Umbilical cord (tissue), 2 donors: ENCODE data around the gene OR10G4. TPM values are rescaled to one million over a fixed set of nuclear protein-coding genes. Genes with fewer than 3 reads are reported as not detected.
"Not testable (repeated sequence)": the region's sequence is repeated elsewhere in the genome, so short reads cannot be mapped to it uniquely, and the experiment has no call there.

Source experiments
- DNase-seq: peaks from one replicate; pipeline ENCODE4 v3.0.0-alpha.2; 2015; ENCODE audit warnings: low spot score
- total RNA-seq: library from RNA; depleted of rRNA; stranded (reverse); fragments of >200 nt; gene quantifications from one replicate; pipeline ENCODE4 v1.2.3, GENCODE V29; 2014; ENCODE audit warnings: low replicate concordance; ENCODE audit not compliant: insufficient read depth

The OR10G4 gene, protein sequence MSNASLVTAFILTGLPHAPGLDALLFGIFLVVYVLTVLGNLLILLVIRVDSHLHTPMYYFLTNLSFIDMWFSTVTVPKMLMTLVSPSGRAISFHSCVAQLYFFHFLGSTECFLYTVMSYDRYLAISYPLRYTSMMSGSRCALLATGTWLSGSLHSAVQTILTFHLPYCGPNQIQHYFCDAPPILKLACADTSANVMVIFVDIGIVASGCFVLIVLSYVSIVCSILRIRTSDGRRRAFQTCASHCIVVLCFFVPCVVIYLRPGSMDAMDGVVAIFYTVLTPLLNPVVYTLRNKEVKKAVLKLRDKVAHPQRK
- total RNA-seq: 2.4 TPM

- DNase-seq: no peak
Observed at GRCh38 chr11:124012697-124013096, at the start of gene OR10G4. TSS of gene OR10G4 (plus strand) at chr11:124012997. CDS start at chr11:124015575, 2,578 bp downstream.

- DNase-seq: no peak
Observed at GRCh38 chr11:123973816-123974215, 39.0 kb upstream of the OR10G4 start.

- no peak for DNase-seq
Observed at GRCh38 chr11:123976770-123977560, 35.8 kb upstream of the OR10G4 start.

GRCh38 chr11:123977731-123978347, 35.0 kb upstream of the OR10G4 start, which contains the start of gene OR10S1:
TSS of gene OR10S1 (minus strand) at chr11:123977781. CDS start at chr11:123977664, 117 bp downstream.
- DNase-seq: no peak

GRCh38 chr11:123979311-123979710, 33.5 kb upstream of the OR10G4 start:
- DNase-seq: no peak

- DNase-seq: no peak
Observed at GRCh38 chr11:123995119-123995518, 17.7 kb upstream of the OR10G4 start, which contains the start of gene OR10G6. TSS of gene OR10G6 (minus strand) at chr11:123995161. CDS start at chr11:123995161, 0 bp downstream.

- DNase-seq: not testable (repeated sequence)
Observed at GRCh38 chr11:124015837-124016236, 3.0 kb downstream of the OR10G4 start.

- no peak for DNase-seq
Observed at GRCh38 chr11:124026498-124026897, 13.7 kb downstream of the OR10G4 start, which contains the start of gene OR10G8. TSS of gene OR10G8 (plus strand) at chr11:124026798. CDS start at chr11:124029623, 2,825 bp downstream.

- DNase-seq: peak; percentile 70
Observed at GRCh38 chr11:124036666-124037065, 23.9 kb downstream of the OR10G4 start.

DNA sequence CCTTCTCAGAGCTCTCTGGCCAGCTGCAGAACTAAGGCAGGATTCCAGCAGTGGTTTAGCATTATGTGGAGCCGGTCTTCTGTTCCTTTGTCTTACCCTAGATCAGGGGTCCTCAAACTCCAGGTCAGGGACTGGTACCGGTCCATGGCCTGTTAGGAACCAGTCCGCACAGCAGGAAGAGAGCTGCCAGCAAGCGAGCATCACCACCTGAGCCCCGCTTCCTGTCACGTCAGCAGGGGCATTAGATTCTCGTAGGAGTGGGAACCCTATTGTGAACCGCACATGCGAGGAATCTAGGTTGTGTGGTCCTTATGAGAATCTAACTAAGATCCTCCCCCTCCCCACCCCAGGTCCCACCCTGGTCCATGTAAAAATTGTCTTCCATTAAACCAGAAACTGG, 26.8 kb downstream of the OR10G4 start:
- no peak for DNase-seq

- peak; percentile 4 for DNase-seq
Observed at GRCh38 chr11:124041254-124041653, 28.5 kb downstream of the OR10G4 start, which contains the start of gene OR10G7. TSS of gene OR10G7 (minus strand) at chr11:124041325. CDS start at chr11:124039001, 2,324 bp downstream.

GRCh38 chr11:124043420-124043819, 30.6 kb downstream of the OR10G4 start:
- no peak for DNase-seq

GRCh38 chr11:124050748-124051147, 38.0 kb downstream of the OR10G4 start:
- no peak for DNase-seq

GRCh38 chr11:124052966-124053365, 40.2 kb downstream of the OR10G4 start:
- DNase-seq: no peak

Other genes with a start within 250 kb of the OR10G4 start
- gene OR6M1, start 206.6 kb upstream of the OR10G4 start, total RNA-seq: not detected
- gene TMEM225, start 127.3 kb upstream of the OR10G4 start, total RNA-seq: 1.7 TPM
- gene OR8D4, start 110.8 kb upstream of the OR10G4 start, total RNA-seq: 2.4 TPM
- gene OR4D5, start 73.4 kb upstream of the OR10G4 start, total RNA-seq: 7.2 TPM
- gene OR6T1, start 69.2 kb upstream of the OR10G4 start, total RNA-seq: 1.2 TPM
- 2.2 TPM for gene OR10S1, start 35.2 kb upstream of the OR10G4 start, total RNA-seq
- gene OR10G6, start 17.8 kb upstream of the OR10G4 start, total RNA-seq: 1.9 TPM
- gene OR10G9, start 10.0 kb downstream of the OR10G4 start, total RNA-seq: 5.3 TPM
- gene OR10G8, start 13.8 kb downstream of the OR10G4 start, total RNA-seq: not detected
- 4.1 TPM for gene OR10G7, start 28.3 kb downstream of the OR10G4 start, total RNA-seq
- gene VWA5A, start 102.5 kb downstream of the OR10G4 start, total RNA-seq: 19.7 TPM
- gene OR10D3, start 170.3 kb downstream of the OR10G4 start, total RNA-seq: 0.24 TPM
- 1.9 TPM for gene OR8G1, start 228.1 kb downstream of the OR10G4 start, total RNA-seq
- not detected for gene OR8G5, start 243.4 kb downstream of the OR10G4 start, total RNA-seq